ENCODE results near the gene PTPN21.
A peak's percentile ranks its signal among the peaks of the same experiment; 100 is the strongest.
"Not testable (repeated sequence)": the region's sequence is repeated elsewhere in the genome, so short reads cannot be mapped to it uniquely, and the experiment has no call there.

Gene PTPN21

DNA sequence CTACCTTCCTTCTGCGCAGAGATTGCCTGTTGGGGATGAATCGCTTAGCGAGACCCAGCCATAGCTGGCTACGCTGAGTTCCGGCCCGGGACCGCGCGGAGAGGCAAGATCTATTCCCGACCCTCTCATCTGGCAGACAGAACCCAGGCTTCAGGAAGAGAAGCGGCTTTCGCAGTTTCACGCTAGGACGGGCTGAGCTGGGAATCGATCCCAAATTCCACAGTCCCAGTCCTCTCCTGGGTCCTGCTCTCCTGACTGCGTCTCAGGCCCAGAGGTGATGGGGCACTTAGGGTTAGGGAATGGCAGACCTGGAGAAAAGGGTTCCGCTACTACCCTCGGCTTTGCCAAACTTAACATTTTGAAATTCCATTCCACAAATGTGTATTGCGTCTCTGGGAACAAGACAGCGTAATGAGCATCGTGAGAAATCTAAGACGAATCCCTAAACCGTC is 2.8 kb downstream of the PTPN21 start:
- no peak for DNase-seq (ENCODE audit: low read depth)

DNA sequence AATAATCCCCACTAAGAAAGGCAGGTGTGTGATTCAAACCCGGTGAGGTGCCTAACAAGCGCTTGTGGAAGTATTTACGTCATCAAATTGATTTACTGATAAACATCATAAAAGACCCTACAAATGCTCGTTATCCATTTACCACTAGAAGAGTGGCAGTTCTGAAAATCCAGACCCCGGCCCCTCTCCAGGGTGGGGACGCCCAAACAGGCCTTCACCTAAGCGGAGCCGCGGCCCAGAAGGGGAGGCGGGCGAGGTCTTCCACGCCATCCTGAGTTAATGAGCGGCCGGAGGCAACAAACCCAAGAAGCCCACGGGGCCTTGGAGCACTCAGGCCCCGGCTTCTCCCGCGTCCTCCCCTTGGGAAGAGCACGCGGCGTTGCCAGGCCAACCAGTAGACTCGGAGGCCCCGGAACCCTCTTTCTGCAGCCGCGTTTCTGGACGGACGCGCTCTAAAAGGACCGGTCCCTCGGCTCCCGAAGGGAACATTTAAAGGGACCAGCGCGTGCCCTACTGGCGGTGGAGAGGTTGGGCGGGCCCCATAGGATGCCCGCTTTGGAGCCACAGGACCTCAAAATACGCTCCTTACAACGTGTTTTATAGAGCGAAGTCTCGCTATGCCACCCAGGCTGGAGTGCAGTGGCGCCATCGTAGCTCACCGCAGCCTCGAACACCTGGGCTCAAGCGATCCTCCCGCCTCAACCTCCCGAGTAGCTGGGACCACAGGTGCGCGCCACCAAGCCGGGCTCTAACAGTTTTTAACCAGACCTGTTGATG is 3.5 kb downstream of the PTPN21 start:
- peak; percentile 64 for DNase-seq (ENCODE audit: low read depth)

- no peak for DNase-seq (ENCODE audit: low read depth)
Observed at GRCh38 chr14:88550078-88550477, 4.7 kb downstream of the PTPN21 start.

DNA sequence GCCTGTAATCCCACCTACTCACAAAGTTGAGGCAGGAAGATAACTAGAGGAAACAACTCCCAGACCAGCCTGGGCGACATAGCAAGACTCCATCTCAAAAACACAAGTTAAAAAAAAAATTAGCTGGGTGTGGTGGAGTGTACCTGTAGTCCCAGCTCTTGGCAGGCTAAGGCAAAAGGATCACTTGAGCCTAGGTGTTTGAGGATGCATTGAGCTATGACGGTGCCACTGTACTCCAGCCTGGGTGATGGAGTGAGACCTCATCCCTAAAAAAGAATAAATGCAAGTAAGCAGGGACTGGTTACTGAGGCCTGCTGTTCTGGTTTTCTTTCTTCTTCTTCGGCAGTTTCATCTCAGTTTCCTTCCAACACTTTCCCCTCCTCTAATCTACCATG is 7.4 kb downstream of the PTPN21 start:
- no peak for DNase-seq (ENCODE audit: low read depth)

DNA sequence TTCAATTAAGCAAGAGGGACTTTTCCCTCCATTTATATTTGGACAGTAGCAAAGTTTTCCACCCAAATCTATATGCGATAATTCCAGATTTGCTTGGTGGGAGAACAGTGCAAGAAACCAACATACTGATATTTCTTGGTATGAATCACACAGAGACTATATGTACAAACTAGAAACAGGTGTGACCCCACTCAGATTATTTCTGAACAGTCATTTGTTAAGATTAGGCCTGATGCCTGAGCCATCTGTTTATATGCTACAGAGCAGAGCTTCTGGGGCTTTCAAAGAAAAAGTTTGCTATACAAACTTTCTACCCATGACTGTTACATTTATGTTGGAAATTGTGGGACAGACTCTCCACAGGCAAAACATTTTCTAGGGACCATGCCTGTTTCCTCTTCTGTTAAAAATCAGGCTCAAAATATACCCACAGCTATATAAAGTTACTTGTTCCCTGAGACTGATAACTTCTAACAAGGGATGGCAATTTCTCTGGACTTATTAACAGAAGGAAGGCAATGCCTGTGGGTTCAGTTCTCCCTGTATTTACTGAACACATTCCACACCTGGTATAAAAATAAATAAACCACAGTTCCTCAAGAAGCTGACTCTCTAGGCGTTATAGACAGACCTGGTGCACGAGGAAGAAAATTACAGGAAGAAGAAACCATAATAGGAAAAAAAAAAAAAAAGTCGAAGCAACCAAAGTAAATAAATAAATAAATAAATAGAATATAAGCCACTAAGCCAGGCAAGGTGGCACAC is 8.0 kb downstream of the PTPN21 start:
- no peak for DNase-seq (ENCODE audit: low read depth)

GRCh38 chr14:88545256-88545655 is 9.6 kb downstream of the PTPN21 start:
- DNase-seq (ENCODE audit: low read depth) = no peak

DNA sequence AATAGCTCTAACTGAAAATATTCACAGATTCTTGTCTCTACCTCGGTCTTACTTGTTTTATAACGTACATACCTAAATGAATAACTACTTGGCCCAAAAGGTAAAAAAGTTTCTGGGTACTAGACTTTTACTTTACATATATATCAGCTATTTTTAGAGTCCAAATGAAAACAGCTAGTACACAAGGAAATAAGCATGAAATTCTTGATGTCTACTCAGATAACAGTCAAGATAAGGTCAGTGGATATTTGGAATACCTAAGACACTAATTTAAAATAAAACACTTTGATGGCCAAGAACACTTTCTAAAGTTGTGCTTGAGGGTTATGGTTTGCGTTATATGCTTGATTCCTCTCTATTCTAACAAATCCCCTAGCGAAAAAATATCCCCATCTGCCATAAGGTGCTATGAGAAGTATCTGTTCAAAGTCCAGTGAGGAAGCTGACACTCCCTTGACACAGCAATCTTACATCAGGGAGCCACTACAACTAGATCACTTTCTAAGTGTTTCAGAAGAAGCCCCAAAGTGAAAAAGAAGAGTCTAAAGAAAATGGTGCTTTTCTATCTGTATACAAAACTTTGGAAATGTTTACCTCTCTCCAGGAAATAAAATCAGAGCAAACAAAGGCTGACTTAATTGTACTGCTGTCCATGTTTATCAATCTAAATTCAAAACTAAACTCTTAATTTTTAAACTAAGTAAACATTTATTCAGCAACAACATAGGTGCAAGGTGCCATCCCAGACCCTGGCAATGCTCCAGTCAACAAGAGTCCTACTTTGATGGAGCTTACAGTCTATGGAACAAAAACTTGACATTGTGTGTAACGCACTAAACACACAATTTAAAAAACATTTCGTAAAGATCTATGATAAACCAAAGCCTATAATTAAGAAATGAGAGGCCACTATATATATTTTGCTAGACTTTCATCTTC is 11.7 kb downstream of the PTPN21 start:
- no peak for DNase-seq (ENCODE audit: low read depth)

DNA sequence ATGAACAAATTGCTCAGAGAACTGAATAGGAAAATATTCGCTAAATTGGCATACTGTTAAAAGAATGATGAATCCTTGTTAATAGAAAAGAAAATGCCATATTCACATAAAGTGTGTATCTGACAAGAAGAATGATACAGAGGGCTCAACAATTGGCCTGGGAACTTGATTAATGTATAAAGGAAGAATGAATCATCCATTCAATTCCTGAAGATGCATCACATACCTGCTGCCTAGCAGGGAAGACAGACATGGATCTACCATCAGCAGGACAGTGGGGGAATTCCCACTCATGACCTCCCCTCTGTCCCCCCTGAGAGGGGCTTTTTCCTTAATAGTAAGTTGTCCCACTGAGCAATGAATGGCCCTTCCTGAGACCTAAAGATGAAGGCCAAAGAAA is 13.5 kb downstream of the PTPN21 start:
- DNase-seq (ENCODE audit: low read depth) = no peak

DNA sequence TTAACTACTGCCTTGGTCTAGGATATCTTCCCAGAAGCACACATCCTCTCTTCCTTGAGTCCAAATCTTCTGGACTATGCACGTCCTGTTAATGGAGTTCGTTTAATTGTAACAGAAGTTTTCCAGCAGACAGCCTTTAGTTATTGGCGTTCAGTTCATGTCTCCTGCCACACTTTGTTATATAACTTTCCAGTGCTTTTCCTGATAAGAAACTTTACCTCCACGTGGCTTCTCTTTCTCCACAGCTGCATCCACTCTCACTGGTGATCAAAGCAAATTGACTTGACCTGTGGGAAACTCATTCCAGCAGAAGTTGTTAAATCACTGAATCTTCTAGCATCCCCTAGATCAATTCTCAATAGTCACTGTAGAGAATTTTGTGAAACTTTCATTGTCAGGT is 19.0 kb downstream of the PTPN21 start:
- DNase-seq (ENCODE audit: low read depth) = no peak

DNA sequence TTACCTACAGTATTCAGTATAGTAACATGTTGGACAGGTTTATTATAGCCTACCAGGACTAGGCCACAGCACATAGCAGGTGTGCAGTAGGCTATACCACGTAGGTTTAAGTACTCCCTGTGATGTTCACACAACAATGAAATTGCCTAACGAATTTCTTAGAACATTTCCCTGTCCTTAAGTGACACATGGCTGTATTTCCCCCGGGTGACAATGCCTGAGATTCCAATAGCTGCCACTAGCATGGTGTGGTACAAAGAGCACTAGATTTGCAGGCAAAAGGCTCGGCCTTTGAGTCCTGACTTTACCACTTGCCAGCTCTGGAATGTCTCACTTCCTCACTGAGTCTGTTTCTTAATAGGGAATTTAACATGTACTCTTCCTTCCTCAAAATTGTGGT is 19.7 kb downstream of the PTPN21 start:
- DNase-seq (ENCODE audit: low read depth) = no peak

DNA sequence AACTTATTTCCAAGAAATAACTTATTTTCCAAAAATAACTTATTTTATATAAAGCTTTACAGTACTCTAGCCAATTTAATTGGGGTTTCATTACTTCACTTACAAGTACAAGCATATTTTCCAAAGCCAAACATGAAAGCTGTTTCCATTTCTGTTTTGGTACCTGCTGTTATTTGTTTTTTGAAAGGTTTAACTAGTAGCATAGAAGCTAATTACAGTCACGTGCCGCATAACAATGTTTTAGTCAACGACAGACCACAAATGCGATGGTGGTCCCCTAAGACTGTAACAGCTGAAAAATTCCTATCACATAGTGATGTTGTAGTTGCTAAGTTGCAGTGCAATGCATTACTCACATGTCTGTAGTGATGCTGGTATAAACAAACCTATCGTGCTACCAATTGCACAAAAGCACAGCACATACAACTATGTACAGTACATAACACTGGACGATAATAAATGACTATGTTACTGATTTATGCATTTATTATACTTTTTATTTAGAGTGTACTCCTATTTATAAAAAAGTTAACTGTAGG is 21.7 kb downstream of the PTPN21 start:
- DNase-seq (ENCODE audit: low read depth) = no peak

DNA sequence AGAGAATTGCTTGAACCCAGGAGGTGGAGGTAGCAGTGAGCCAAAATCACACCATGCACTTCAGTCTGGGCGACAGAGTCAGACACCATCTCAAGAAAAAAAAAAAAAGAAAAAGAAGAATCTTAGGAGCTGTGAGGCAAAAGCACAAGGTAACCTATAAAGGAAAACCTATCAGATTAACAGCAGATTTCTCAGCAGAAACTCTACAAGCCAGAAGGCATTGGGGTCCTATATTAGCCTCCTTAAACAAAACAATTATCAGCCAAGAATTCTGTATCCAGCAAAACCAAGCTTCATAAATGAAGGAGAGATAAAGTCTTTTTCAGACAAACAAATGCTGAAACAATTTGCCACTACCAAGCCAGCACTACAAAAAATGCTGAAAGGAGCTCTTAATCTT is 24.9 kb downstream of the PTPN21 start:
- not testable (repeated sequence) for DNase-seq (ENCODE audit: low read depth)

DNA sequence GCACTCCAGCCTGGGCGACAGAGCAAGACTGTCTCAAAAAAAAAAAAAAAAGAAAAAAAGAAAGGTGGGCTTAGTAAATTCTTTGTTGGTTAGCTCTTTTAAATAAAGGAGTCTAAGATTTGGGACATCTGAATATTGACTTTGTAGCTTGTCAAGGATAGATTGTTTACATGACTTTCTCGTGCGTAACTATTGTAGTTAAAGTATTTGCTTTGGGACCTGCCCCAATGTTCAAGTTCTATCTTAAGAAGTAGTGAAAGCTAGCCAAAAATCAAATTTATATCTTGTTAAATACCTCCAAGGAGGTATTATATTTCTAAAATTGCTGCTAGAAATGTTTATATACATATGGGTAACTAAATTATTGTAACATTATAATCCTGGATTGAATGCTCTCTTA is 32.4 kb downstream of the PTPN21 start:
- DNase-seq (ENCODE audit: low read depth) = no peak

DNA sequence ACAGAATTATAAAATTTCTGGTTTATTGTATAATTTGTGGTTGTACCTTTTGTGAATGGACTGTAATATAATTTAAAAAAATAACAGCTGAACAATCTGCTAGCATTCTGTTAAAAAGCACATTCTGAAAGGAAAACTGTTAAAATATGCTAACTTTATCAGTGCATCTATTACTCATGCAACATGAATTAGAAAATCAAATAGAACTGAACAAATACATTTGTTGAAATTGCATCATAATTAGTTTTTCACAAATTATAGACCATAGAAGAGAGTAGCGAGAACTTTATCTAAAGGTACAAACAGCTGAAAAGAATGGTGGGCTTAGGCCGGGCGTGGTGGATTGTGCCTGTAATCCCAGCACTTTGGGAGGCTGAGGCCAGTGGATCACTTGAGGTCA is 33.0 kb downstream of the PTPN21 start:
- DNase-seq (ENCODE audit: low read depth) = no peak

GRCh38 chr14:88519907-88520306 is 34.9 kb downstream of the PTPN21 start:
- DNase-seq (ENCODE audit: low read depth) = no peak

GRCh38 chr14:88518592-88519512 is 36.0 kb downstream of the PTPN21 start:
- peak; percentile 34 for DNase-seq (ENCODE audit: low read depth)

DNA sequence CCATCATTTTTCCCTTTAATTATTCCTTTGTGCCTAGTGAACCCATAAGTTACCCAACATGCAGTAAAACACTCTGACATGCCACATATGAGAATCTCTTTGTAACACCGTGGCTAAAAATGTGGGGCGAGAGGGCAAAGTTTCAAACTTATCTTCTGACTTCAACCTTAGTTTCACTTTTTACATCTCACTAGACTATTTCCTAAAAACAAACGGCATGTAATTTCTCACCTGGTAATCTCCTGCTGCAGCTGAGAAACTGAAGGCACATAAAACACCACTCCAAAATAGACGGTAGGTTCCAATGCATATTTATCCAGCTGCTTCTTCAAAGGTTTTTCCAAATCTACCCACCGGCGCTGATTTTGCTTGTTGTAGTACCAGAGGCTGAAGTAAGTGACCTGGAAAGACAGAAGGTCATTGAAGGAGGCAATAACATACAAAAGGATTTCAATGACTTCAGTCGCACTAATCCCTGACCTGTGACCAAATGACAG is 37.9 kb downstream of the PTPN21 start:
- DNase-seq (ENCODE audit: low read depth) = no peak

DNA sequence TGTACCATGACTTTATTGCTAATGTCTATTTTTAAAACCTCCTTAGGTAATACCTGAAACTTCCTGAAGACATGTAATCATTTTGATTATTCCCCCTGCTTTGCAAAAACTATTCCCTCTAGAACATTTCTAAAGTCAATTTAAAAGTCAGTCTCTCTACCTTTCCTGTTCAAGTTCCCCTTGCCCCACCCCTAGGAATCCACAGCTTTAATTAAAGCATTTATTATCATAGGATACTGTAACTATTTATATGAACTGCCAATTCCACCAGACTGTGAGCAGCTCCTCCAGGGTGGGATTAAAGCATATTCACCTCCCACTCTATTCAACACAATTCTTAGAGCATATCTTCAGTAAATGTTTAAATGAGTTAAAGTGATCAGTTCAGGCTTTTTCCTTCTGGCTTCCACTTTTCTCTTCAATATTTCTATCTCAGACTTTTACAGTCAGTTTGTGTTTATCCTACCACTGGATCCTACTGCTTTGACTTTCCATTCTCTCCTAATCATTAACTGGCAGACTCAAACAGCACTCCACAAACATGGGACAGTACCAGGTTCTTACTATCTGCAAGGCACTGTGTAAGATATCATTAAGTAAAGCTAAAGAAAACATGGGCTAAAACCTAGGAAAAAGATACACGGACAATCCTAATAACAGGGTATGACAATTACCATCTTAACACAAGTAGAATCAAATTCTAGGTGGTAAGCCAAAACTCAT is 39.1 kb downstream of the PTPN21 start:
- DNase-seq (ENCODE audit: low read depth) = no peak

- no peak for DNase-seq (ENCODE audit: low read depth)
Observed at GRCh38 chr14:88507208-88507607, 47.6 kb downstream of the PTPN21 start.

DNA sequence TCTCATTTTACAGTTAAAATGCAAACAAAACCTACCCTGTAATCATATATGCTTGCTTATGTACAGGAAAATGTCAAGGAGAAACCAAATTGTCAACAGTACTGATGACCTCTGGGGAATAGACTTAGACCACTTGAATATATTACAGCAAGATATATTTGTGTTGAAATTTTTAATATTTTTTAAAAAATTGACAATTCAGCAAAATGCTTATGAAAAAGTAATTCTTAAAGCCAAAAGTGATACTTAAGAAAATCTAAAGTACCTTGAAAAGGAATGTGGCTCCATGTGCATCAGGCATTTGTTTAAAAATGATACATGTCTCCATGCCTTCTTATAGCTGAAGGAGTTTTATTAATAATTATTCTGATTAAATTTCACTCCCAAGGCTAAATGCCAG is 49.2 kb downstream of the PTPN21 start:
- no peak for DNase-seq (ENCODE audit: low read depth)
